Activated CD4-positive, CD25-positive, alpha-beta regulatory T cell treated with anti-CD3 and anti-CD28 coated beads, Interleukin-2, amount 50 U/mL, for 24 hours (primary cell): ENCODE data around the gene KLF6.

Experiments used
- ATAC-seq, 2 donors: fragments of 150-1000 bp; cut with Tn5 transposase; one replicate each; pipeline ENCODE4 v1.10.0; 2021; ENCODE audit warnings: mild to moderate bottlenecking in 1 of 2, moderate library complexity in 1 of 2

Gene KLF6

GRCh38 chr10:3786295-3787015 is 1.4 kb upstream of the KLF6 start:
- no peak for ATAC-seq

GRCh38 chr10:3785851-3786271 is 852 bp upstream of the KLF6 start:
- ATAC-seq: peak; percentile 0

DNA sequence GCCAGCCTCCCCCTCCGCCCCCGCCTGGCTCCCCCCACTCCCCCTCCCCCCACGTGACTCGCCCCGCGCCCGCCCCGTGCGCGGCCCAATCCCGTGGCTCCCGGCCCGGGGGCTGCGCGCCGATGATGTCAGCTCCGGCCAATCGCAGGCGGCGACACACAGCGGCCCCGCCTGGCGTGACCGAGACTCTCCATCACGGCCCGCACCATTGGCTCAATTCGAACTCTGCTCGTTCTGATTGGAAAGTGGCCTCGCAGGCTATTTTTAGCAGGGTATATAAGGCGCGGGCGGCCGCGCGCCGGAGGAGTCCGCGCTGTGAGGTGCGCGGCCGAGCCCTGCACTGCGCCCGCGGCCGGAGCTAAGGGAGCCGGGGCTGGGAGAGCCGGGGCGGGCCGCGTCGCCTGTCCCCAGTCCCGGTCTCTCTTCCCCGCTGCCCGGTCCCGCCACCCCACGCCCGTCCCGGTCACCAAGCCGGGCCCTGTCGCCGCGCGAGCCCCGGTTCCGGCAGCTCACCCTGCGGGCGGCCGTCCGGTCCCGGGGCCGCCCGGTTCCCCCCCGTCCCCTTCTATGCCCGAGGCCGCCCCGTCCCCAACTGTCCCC is 342 bp upstream of the KLF6 start:
- ATAC-seq: peak; percentile 72 to 76

- ATAC-seq: no peak
Observed at GRCh38 chr10:3783682-3784432, 1.2 kb downstream of the KLF6 start.

DNA sequence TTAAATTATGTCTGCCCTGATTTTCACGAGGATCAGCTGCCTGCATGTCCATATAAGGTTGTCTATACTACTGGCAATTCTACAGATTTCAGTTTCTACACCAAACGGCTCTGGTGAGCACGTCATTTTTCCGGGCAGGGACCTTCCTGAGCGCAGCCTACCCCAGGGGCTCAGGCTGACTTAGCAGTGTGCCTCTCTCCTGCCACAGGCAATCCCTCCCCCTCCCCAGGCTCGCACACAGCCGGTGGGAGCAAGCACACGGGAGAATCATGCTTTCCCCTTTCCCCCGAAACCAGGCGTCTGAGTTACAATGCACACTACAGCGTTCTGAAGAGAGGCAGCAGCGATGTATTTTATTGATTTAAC is 1.7 kb downstream of the KLF6 start:
- ATAC-seq: peak; percentile 24 to 29

DNA sequence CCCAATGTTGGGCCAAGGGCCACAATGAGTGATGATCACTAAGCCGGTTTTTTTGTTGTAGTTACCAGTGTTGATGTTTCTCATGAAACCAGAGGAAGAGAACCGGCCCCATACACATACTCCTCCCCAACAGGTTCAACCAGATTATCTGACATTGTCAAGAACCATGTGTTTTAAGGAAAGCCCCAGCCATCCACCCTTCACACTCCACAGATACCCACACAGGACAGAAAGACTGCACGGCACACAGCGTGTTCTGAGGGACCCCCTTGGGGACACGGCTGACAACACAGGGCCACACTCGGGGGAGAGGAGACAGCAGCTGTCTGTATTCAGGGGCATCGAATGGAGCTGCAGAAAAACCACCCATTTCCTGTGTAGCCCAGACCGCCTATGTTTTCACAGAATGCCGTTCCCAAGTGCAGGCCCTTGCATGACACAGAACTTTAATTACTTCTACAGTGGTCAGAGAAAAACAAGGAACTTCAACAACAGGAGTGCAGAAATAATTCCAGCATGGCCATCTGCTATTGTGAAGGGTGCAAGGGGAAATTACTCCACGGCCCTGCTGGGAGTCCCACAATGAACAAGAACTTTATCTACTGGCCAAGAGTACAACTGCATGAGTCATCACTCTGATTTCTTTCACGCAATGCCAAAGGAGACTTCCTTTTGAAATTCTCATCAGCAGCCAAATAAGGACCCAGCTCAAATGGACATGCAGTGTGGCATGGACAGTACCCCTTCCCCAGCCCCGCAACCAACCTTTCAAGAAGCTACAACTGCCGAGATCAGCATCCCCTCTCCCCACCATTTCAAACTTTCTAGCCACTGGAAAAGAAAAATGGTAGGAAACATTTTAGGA is 2.3 kb downstream of the KLF6 start:
- peak; percentile 9 to 12 for ATAC-seq

DNA sequence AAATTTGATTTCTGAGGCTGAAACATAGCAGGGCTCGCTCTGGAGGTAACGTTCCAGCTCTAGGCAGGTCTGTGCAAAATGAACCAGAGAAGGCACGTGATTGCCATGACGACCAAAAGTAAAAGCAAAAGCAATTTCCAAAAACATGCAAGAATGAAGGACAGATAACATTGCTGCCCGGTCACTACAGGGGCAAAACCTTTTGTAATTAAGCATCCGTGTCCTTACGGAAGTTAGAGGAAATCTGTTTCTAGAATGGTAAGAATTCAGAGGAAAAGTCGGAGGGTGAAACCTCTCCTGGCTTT is 2.9 kb downstream of the KLF6 start:
- ATAC-seq: no peak

DNA sequence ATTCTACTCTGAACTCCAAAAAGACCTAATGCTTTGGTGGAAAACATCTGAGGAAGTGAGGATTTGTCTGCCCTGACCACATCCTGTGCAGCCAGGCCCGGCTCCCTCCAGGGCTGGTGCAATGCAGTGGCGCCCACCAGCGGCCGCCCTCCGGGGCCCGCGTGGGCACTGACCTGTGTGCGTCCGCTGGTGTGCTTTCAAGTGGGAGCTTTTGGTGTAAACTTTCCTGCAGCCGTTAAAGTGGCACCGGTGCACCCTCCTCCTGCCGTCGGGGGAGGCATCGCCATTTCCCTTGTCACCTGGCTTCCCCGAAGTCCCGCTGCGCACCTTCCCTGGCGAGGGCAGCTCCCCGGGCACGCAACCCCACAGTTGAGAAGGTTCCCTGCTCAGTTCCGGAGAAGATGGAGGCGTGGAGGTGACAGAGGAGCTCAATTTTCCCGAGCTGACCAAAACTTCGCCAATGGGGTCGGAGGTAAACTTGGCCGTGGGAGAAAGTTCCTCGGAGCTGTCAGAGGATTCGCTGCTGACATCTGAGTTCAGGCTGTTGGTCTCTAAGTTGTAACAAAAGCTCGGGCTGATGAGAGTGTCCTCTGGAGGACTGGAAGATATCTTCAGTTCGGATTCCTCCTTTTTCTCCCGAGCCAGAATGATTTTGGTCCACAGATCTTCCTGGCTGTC is 3.4 kb downstream of the KLF6 start:
- no peak for ATAC-seq

- no peak for ATAC-seq
Observed at GRCh38 chr10:3780771-3781467, 4.1 kb downstream of the KLF6 start.

- no peak for ATAC-seq
Observed at GRCh38 chr10:3780021-3780770, 4.8 kb downstream of the KLF6 start.

DNA sequence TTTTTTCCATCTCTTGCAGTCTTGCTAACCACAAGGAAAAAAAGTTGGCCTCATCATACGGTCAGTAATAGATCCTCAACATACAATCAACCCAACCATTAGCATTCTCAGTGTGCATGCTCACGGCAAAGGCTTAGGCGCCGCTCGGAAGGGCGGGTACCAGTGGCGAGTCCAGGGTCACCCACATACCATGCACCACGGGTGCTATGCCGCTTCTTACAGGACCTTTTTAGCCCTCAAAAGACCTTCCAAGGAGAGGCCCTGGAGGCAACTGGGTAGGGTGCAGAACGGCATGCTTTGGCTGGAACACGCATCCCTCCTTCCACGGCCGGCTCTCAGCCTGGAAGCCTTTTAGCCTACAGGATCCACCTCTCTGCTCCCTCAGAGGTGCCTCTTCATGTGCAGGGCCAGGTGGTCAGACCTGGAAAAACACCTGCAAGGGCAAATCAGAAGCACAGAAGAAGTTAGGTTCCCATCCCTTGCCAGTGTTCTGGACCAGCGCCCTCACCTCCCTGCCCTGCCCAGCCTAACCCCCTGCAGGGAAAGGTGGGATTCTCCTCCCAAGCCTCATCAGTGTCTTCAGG is 5.8 kb downstream of the KLF6 start:
- no peak for ATAC-seq

DNA sequence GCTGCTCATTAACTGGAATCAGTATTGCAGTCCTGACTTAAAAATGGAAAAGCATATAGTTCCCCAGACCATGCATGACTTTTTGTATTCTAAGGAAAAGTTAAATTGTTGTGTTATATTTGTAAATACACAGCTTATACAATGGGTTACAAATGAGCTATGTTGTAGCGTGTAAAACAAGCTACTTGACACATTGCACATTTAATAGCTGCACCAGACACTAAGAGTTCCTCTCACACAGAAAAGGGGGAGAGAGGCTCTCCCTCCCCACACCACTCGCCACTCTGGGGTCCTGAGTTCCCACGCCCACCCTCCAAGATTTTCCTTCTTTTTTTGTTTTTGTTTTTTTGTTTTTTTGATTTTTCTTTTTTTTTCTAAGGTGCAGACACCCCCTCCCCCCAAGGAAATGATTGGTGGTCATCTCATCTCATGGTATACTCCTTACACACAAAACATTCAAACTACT is 6.3 kb downstream of the KLF6 start:
- no peak for ATAC-seq

GRCh38 chr10:3777981-3778691 is 6.9 kb downstream of the KLF6 start:
- no peak for ATAC-seq

- ATAC-seq: peak; percentile 58 to 64
Observed at GRCh38 chr10:3776796-3777571, 8.0 kb downstream of the KLF6 start.

GRCh38 chr10:3775696-3776551 is 9.1 kb downstream of the KLF6 start:
- no peak for ATAC-seq

- no peak for ATAC-seq
Observed at GRCh38 chr10:3774814-3775695, 10.0 kb downstream of the KLF6 start.
